ENCODE measurements around the gene SLC12A8. TPM values are rescaled to one million over a fixed set of nuclear protein-coding genes. Genes with fewer than 3 reads are reported as not detected.

The SLC12A8 gene
- total and polyA plus RNA-seq, 2 of the 13 experiments (the other 11 are each of a cell fraction or from before 2014, with no cell fraction given), result 0.44 to 0.71 TPM

DNA sequence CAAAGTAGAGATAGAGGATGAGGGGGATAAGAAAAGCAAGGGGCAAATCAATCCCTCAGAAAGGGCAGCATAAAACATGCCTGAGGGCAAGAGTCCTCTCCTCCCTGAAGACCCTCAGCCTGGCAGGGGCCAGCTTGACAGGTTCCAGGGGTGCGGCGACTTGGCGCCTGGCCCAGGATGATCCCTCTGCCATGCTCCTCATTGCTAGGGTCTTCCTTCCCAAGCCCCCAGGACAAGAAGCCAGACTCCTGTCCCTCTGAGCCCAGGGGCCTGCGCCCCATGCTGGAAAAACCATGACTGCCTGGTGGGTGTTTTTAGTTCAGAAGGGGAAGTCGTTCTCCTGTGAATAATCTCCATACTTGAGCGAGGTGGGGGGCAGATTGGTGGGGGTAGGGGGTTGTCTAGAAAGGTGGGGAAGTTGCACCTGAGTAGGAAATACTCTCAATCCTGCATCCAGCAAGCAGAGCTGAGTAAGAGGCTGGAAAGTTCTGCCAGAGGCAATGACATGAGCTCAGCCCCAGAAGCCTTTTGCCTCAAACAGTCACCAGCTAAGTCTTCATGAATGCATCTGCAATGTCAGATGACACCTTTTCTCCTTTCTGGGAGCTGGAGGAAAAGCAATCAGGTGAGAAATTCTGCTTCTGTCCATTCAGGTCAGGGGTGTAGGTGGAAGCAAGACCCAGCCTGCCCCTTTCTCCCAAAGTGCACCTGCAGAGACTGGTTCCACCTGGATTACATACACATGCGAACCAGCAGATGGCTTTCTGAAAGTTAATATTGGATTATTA is 18.3 kb downstream of the SLC12A8 start:
- POLR2A ChIA-PET, result no interaction called here
- BruUV-seq (replicated peaks), result no TSS peak
- no peak overlapping the region for H3K27ac ChIP-seq (ENCODE audit: extremely low read length, insufficient read depth, low read length)
- H3K36me3 ChIP-seq (replicated peaks in 1 of 2; ENCODE audit: control insufficient read depth in 1 of 2, insufficient read depth in 2 of 2, low read length in 2 of 2), result no peaks in the 10 kb centered on the region
- CTCF ChIA-PET (ENCODE audit: low intra/inter-chr PET ratio, low total read pairs), result no interaction called here
- H3K4me1 ChIP-seq (ENCODE audit: insufficient read depth, low read length), result peaks cover 11% of the 10 kb centered on the region; the same call in 1 of the 2 replicates
- no peak overlapping the region for H2AFZ ChIP-seq (ENCODE audit: low read length)
- in situ Hi-C loops (cut with HindIII; ENCODE audit: extremely low pct_ligation_motif_present, low pct_unique_long_range_greater_than_20kb), result no loop called here
- DNase-seq (ENCODE audit: low spot score), result no peak
- intact Hi-C loops (cut with micrococcal nuclease; ENCODE audit: unreplicated experiment), result no loop called here
- 39% methylated on average over 4 of the region's 7 CpGs for WGBS (ENCODE audit: low lambda C conversion rate)
- no peaks in the 10 kb centered on the region for H3K9me3 ChIP-seq (ENCODE audit: low read length)
- H4K20me1 ChIP-seq (ENCODE audit: insufficient read depth, low read length), result no peaks in the 10 kb centered on the region
- no peak overlapping the region for H3K4me2 ChIP-seq (ENCODE audit: low read depth, low read length)
- TF ChIP-seq ZNF350 (CRISPR knock-in tag; IDR thresholded peaks at IDR 0.05; ENCODE audit: borderline replicate concordance, low read depth) (no peak), TBX2 (CRISPR knock-in tag; IDR thresholded peaks at IDR 0.05; ENCODE audit: borderline replicate concordance) (no peak), SATB2 (CRISPR knock-in tag; IDR thresholded peaks at IDR 0.05) (no peak), ZNF737 (CRISPR knock-in tag; IDR thresholded peaks at IDR 0.05; ENCODE audit: borderline replicate concordance) (no peak), TBL1XR1 (IDR thresholded peaks at IDR 0.05; ENCODE audit: borderline replicate concordance, low read length, partially characterized antibody) (no peak), EP300 (IDR thresholded peaks at IDR 0.05; ENCODE audit: low read depth in 2 of 2, low read length in 2 of 2) (no peak), EP300 (CRISPR knock-in tag; IDR thresholded peaks at IDR 0.05; ENCODE audit: borderline replicate concordance) (no peak), JARID2 (CRISPR knock-in tag; IDR thresholded peaks at IDR 0.05; ENCODE audit: insufficient replicate concordance) (no peak), ZFP41 (CRISPR knock-in tag; IDR thresholded peaks at IDR 0.05; ENCODE audit: borderline replicate concordance) (no peak)
- TF ChIP-seq, protein P1, sequence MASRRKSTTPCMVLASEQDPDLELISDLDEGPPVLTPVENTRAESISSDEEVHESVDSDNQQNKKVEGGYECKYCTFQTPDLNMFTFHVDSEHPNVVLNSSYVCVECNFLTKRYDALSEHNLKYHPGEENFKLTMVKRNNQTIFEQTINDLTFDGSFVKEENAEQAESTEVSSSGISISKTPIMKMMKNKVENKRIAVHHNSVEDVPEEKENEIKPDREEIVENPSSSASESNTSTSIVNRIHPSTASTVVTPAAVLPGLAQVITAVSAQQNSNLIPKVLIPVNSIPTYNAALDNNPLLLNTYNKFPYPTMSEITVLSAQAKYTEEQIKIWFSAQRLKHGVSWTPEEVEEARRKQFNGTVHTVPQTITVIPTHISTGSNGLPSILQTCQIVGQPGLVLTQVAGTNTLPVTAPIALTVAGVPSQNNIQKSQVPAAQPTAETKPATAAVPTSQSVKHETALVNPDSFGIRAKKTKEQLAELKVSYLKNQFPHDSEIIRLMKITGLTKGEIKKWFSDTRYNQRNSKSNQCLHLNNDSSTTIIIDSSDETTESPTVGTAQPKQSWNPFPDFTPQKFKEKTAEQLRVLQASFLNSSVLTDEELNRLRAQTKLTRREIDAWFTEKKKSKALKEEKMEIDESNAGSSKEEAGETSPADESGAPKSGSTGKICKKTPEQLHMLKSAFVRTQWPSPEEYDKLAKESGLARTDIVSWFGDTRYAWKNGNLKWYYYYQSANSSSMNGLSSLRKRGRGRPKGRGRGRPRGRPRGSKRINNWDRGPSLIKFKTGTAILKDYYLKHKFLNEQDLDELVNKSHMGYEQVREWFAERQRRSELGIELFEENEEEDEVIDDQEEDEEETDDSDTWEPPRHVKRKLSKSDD (CRISPR knock-in tag; IDR thresholded peaks at IDR 0.05; ENCODE audit: low read depth), result no peak
- TF ChIP-seq, protein P2, sequence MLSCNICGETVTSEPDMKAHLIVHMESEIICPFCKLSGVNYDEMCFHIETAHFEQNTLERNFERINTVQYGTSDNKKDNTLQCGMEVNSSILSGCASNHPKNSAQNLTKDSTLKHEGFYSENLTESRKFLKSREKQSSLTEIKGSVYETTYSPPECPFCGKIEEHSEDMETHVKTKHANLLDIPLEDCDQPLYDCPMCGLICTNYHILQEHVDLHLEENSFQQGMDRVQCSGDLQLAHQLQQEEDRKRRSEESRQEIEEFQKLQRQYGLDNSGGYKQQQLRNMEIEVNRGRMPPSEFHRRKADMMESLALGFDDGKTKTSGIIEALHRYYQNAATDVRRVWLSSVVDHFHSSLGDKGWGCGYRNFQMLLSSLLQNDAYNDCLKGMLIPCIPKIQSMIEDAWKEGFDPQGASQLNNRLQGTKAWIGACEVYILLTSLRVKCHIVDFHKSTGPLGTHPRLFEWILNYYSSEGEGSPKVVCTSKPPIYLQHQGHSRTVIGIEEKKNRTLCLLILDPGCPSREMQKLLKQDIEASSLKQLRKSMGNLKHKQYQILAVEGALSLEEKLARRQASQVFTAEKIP (CRISPR knock-in tag; IDR thresholded peaks at IDR 0.05; ENCODE audit: borderline replicate concordance), result no peak
- no peak overlapping the region for H3K9ac ChIP-seq (ENCODE audit: insufficient read depth, low read depth, low read length)
- H3K4me3 ChIP-seq (replicated peaks in 1 of 3; ENCODE audit: insufficient read depth in 1 of 3, low read depth in 2 of 3, low read length in 3 of 3), result no peak overlapping the region
- peaks cover 0 to 4% of the 10 kb centered on the region in 2 experiments; a peak in 1 of 5 replicates for H3K27me3 ChIP-seq (ENCODE audit: control insufficient read depth in 1 of 2, insufficient read depth in 2 of 2, low read length in 2 of 2)
- FAIRE-seq, result no peak
- no peaks in the 10 kb centered on the region for H3K79me2 ChIP-seq (ENCODE audit: insufficient read depth, low read length)
- ATAC-seq, result no peak

All from HepG2 (cell line).